Measurements from ENCODE around the gene AUTS2. TPM values are rescaled to one million over a fixed set of nuclear protein-coding genes. Genes with fewer than 3 reads are reported as not detected.
"Not testable (repeated sequence)": the region's sequence is repeated elsewhere in the genome, so short reads cannot be mapped to it uniquely, and the experiment has no call there.

AUTS2 gene
- total RNA-seq, 2 donors from 2014 or later: 2.9 to 7.9 TPM

- H3K27ac Mint-ChIP-seq: no peak overlapping the region
- H3K27me3 Mint-ChIP-seq (ENCODE audit: low read depth): peaks cover 8% of the 10 kb centered on the region
- ATAC-seq (replicated peaks in 1 of 2) (no peak), DNase-seq (no peak)
- peaks cover 0 to 2% of the 10 kb centered on the region in 2 donors for H3K9me3 Mint-ChIP-seq
- peaks cover 20% of the 10 kb centered on the region for H3K4me1 Mint-ChIP-seq (ENCODE audit: low read depth)
- H3K4me3 Mint-ChIP-seq: no peak overlapping the region
- no peaks in the 10 kb centered on the region for H3K36me3 Mint-ChIP-seq (ENCODE audit: insufficient read depth in 2 of 2)
Observed at GRCh38 chr7:70645279-70645678, 1047.0 kb downstream of the AUTS2 start.

GRCh38 chr7:70645876-70646351 lies 1047.6 kb downstream of the AUTS2 start:
- no peak for ATAC-seq (replicated peaks in 1 of 2)

GRCh38 chr7:70646536-70647248 lies 1048.4 kb downstream of the AUTS2 start:
- H3K4me1 Mint-ChIP-seq (ENCODE audit: low read depth): peaks cover 25% of the 10 kb centered on the region
- H3K27ac Mint-ChIP-seq: no peak overlapping the region
- no peaks in the 10 kb centered on the region for H3K36me3 Mint-ChIP-seq (ENCODE audit: insufficient read depth in 2 of 2)
- no peak for DNase-seq
- no peak for ATAC-seq (replicated peaks in 1 of 2)
- no peak overlapping the region for H3K4me3 Mint-ChIP-seq
- peaks cover 22% of the 10 kb centered on the region for H3K27me3 Mint-ChIP-seq (ENCODE audit: low read depth)
- H3K9me3 Mint-ChIP-seq: peaks cover 4 to 5% of the 10 kb centered on the region in 2 donors

More at GRCh38 chr7:70645876-70646351, 1047.6 kb downstream of the AUTS2 start:
- no peaks in the 10 kb centered on the region for H3K36me3 Mint-ChIP-seq (ENCODE audit: insufficient read depth in 2 of 2)
- peaks cover 14% of the 10 kb centered on the region for H3K27me3 Mint-ChIP-seq (ENCODE audit: low read depth)
- peaks cover 25% of the 10 kb centered on the region for H3K4me1 Mint-ChIP-seq (ENCODE audit: low read depth)
- DNase-seq: no peak
- H3K9me3 Mint-ChIP-seq: peaks cover 3 to 4% of the 10 kb centered on the region in 2 donors
- H3K27ac Mint-ChIP-seq: no peak overlapping the region
- no peak overlapping the region for H3K4me3 Mint-ChIP-seq

GRCh38 chr7:70647801-70648498 lies 1049.7 kb downstream of the AUTS2 start:
- ATAC-seq (replicated peaks in 1 of 2): peak; percentile 97
- H3K27ac Mint-ChIP-seq: no peak overlapping the region
- DNase-seq: peak; percentile 86 to 92
- peaks cover 25% of the 10 kb centered on the region for H3K4me1 Mint-ChIP-seq (ENCODE audit: low read depth)
- H3K4me3 Mint-ChIP-seq: peak overlapping the region in 1 of 2 donors; percentile 18
- H3K9me3 Mint-ChIP-seq: peaks cover 3 to 4% of the 10 kb centered on the region in 2 donors
- H3K36me3 Mint-ChIP-seq (ENCODE audit: insufficient read depth in 2 of 2): no peaks in the 10 kb centered on the region
- peaks cover 34% of the 10 kb centered on the region for H3K27me3 Mint-ChIP-seq (ENCODE audit: low read depth)

GRCh38 chr7:70648499-70648861 lies 1050.2 kb downstream of the AUTS2 start:
- Mint-ChIP-seq H3K4me1 (ENCODE audit: low read depth) (peaks cover 25% of the 10 kb centered on the region), H3K27me3 (ENCODE audit: low read depth) (peaks cover 39% of the 10 kb centered on the region), H3K4me3 (peak overlapping the region; percentile 18 to 36)
- not testable (repeated sequence) for H3K36me3 Mint-ChIP-seq (ENCODE audit: insufficient read depth in 2 of 2); H3K9me3 Mint-ChIP-seq; ATAC-seq (replicated peaks in 1 of 2); H3K27ac Mint-ChIP-seq; DNase-seq

GRCh38 chr7:70649323-70649722 lies 1051.0 kb downstream of the AUTS2 start:
- H3K4me1 Mint-ChIP-seq (ENCODE audit: low read depth): peaks cover 25% of the 10 kb centered on the region
- H3K27ac Mint-ChIP-seq: no peak overlapping the region
- no peak overlapping the region for H3K4me3 Mint-ChIP-seq
- H3K36me3 Mint-ChIP-seq (ENCODE audit: insufficient read depth in 2 of 2): no peaks in the 10 kb centered on the region
- ATAC-seq (replicated peaks in 1 of 2): no peak
- DNase-seq: no peak
- peaks cover 3 to 4% of the 10 kb centered on the region in 2 donors for H3K9me3 Mint-ChIP-seq
- H3K27me3 Mint-ChIP-seq (ENCODE audit: low read depth): peaks cover 45% of the 10 kb centered on the region

GRCh38 chr7:70654146-70654545 lies 1055.9 kb downstream of the AUTS2 start:
- no peaks in the 10 kb centered on the region for H3K36me3 Mint-ChIP-seq (ENCODE audit: insufficient read depth in 2 of 2)
- H3K9me3 Mint-ChIP-seq: peaks cover 3 to 4% of the 10 kb centered on the region in 2 donors
- no peak overlapping the region for H3K4me3 Mint-ChIP-seq
- peaks cover 11% of the 10 kb centered on the region for H3K4me1 Mint-ChIP-seq (ENCODE audit: low read depth)
- H3K27me3 Mint-ChIP-seq (ENCODE audit: low read depth): peaks cover 38% of the 10 kb centered on the region
- no peak for DNase-seq
- no peak for ATAC-seq (replicated peaks in 1 of 2)
- H3K27ac Mint-ChIP-seq: no peak overlapping the region

- no peak for ATAC-seq (replicated peaks in 1 of 2)
Observed at GRCh38 chr7:70654979-70655378, 1056.7 kb downstream of the AUTS2 start.

GRCh38 chr7:70655694-70656093 lies 1057.4 kb downstream of the AUTS2 start:
- no peak overlapping the region for H3K4me3 Mint-ChIP-seq
- H3K27me3 Mint-ChIP-seq (ENCODE audit: low read depth): peaks cover 34% of the 10 kb centered on the region
- no peak overlapping the region for H3K27ac Mint-ChIP-seq
- H3K9me3 Mint-ChIP-seq: peaks cover 1 to 2% of the 10 kb centered on the region in 2 donors
- DNase-seq (no peak), ATAC-seq (replicated peaks in 1 of 2) (no peak)
- peaks cover 23% of the 10 kb centered on the region for H3K4me1 Mint-ChIP-seq (ENCODE audit: low read depth)
- no peaks in the 10 kb centered on the region for H3K36me3 Mint-ChIP-seq (ENCODE audit: insufficient read depth in 2 of 2)

More at GRCh38 chr7:70654979-70655378, 1056.7 kb downstream of the AUTS2 start:
- Mint-ChIP-seq H3K27me3 (ENCODE audit: low read depth) (peaks cover 38% of the 10 kb centered on the region), H3K4me3 (no peak overlapping the region), H3K36me3 (ENCODE audit: insufficient read depth in 2 of 2) (no peaks in the 10 kb centered on the region), H3K9me3 (peaks cover 3 to 4% of the 10 kb centered on the region in 2 donors), H3K27ac (no peak overlapping the region), H3K4me1 (ENCODE audit: low read depth) (peaks cover 19% of the 10 kb centered on the region)
- DNase-seq: no peak

- ATAC-seq (replicated peaks in 1 of 2) (no peak), DNase-seq (no peak)
- H3K9me3 Mint-ChIP-seq: no peaks in the 10 kb centered on the region
- H3K4me3 Mint-ChIP-seq: no peak overlapping the region
- H3K27ac Mint-ChIP-seq: no peak overlapping the region
- peaks cover 15% of the 10 kb centered on the region for H3K27me3 Mint-ChIP-seq (ENCODE audit: low read depth)
- no peaks in the 10 kb centered on the region for H3K36me3 Mint-ChIP-seq (ENCODE audit: insufficient read depth in 2 of 2)
- H3K4me1 Mint-ChIP-seq (ENCODE audit: low read depth): peaks cover 26% of the 10 kb centered on the region
Observed at GRCh38 chr7:70657571-70657970, 1059.3 kb downstream of the AUTS2 start.

- ATAC-seq (replicated peaks in 1 of 2) (no peak), DNase-seq (no peak)
- Mint-ChIP-seq H3K27ac (no peak overlapping the region), H3K27me3 (ENCODE audit: low read depth) (peaks cover 10% of the 10 kb centered on the region), H3K4me1 (ENCODE audit: low read depth) (peaks cover 26% of the 10 kb centered on the region), H3K4me3 (no peak overlapping the region), H3K36me3 (ENCODE audit: insufficient read depth in 2 of 2) (no peaks in the 10 kb centered on the region), H3K9me3 (no peaks in the 10 kb centered on the region)
Observed at GRCh38 chr7:70657989-70658632, 1059.8 kb downstream of the AUTS2 start.

GRCh38 chr7:70659263-70659662 lies 1061.0 kb downstream of the AUTS2 start:
- Mint-ChIP-seq H3K9me3 (no peaks in the 10 kb centered on the region), H3K27ac (no peak overlapping the region), H3K27me3 (ENCODE audit: low read depth) (no peaks in the 10 kb centered on the region), H3K36me3 (ENCODE audit: insufficient read depth in 2 of 2) (no peaks in the 10 kb centered on the region), H3K4me1 (ENCODE audit: low read depth) (peaks cover 26% of the 10 kb centered on the region), H3K4me3 (no peak overlapping the region)
- DNase-seq (peak in 1 of 2 donors; percentile 14), ATAC-seq (replicated peaks in 1 of 2) (peak; percentile 53 to 61)

All from activated T-cell treated with anti-CD3 and anti-CD28 coated beads, Interleukin-2, amount 50 U/mL, for 72 hours (primary cell).